Gastroesophageal sphincter (tissue), 4 donors: ENCODE results near the gene OPCML. TPM values are rescaled to one million over a fixed set of nuclear protein-coding genes. Genes with fewer than 3 reads are reported as not detected.

ENCODE experiments used
- ATAC-seq: fragments of 150-250 bp; one replicate; pipeline ENCODE4 v1.9.1; 2016; ENCODE audit warnings: mild to moderate bottlenecking, moderate library complexity
- H3K27ac ChIP-seq, 4 donors: fragments of 200-600 bp; sonication (generic) in 3 of 4; 1 replicate in 3 of 4; 2 replicates in 1 of 4; pipeline ENCODE4 v1.5.1; 2016 to 2019
- H3K27me3 ChIP-seq: fragments of 200-600 bp; sonication (generic); one replicate; pipeline ENCODE4 v1.5.1; 2019
- H3K36me3 ChIP-seq, 2 donors: fragments of 200-600 bp; sonication (generic); one replicate each; pipeline ENCODE4 v1.5.1; 2019; ENCODE audit warnings: control low read depth in 1 of 2
- H3K4me1 ChIP-seq, 3 donors: fragments of 200-600 bp; sonication (generic); 1 replicate in 2 of 3; 2 replicates in 1 of 3; pipeline ENCODE4 v1.5.1; 2016 to 2019; ENCODE audit warnings: control low read depth in 2 of 3
- H3K4me3 ChIP-seq, 2 donors: fragments of 200-600 bp; sonication (generic); one replicate each; pipeline ENCODE4 v1.5.1; 2019; ENCODE audit warnings: mild to moderate bottlenecking in 1 of 2, moderate library complexity in 1 of 2
- H3K9me3 ChIP-seq, 3 donors: fragments of 200-600 bp; sonication (generic); one replicate each; pipeline ENCODE4 v1.5.1; 2017 to 2019; ENCODE audit warnings: control low read depth in 2 of 3
- CTCF ChIP-seq, 4 experiments: fragments of 200-600 bp in 2 of 4; fragments of 450-650 bp in 2 of 4; sonication (generic) in 1 of 4; IDR thresholded peaks; one replicate each; pipeline ENCODE4 v1.5.1; 2017 to 2019; ENCODE audit warnings: antibody characterized with exemption in 4 of 4, mild to moderate bottlenecking in 2 of 4, moderate library complexity in 2 of 4
- EP300 ChIP-seq: sonication (generic); formaldehyde crosslinking; IDR thresholded peaks from one replicate; pipeline ENCODE4 v1.6.1; 2017; ENCODE audit warnings: antibody characterized with exemption, mild to moderate bottlenecking
- POLR2A ChIP-seq, 2 donors: fragments of 450-650 bp; IDR thresholded peaks; one replicate each; pipeline ENCODE4 v1.6.1; 2017; ENCODE audit warnings: antibody characterized with exemption in 2 of 2, mild to moderate bottlenecking in 2 of 2, moderate library complexity in 1 of 2
- POLR2AphosphoS5 ChIP-seq: sonication (generic); formaldehyde crosslinking; IDR thresholded peaks from one replicate; pipeline ENCODE4 v1.6.1; 2017; ENCODE audit warnings: antibody characterized with exemption
- WGBS, 2 donors: methylation state at CpG; one replicate each; pipeline ENCODE4 v1.1.5; 2018; ENCODE audit warnings: low coverage in 1 of 2; 5-methylcytosine and 5-hydroxymethylcytosine counted together
- total RNA-seq, 4 donors: library from RNA; depleted of rRNA; stranded (reverse); fragments of >200 nt; gene quantifications; one replicate each; pipeline ENCODE4 v1.1.0, GENCODE V29; 2016

The OPCML gene
- total RNA-seq, 4 donors from 2014 or later, result 0.13 to 0.93 (median 0.33) TPM

GRCh38 chr11:132714859-132715440, 817.4 kb downstream of the OPCML start:
- no peaks in the 10 kb centered on the region for H3K4me1 ChIP-seq
- no peak overlapping the region for H3K27ac ChIP-seq
- no peak for TF ChIP-seq EP300
- no peak for TF ChIP-seq POLR2AphosphoS5
- TF ChIP-seq CTCF (IDR thresholded peaks at IDR 0.05), result no peak
- TF ChIP-seq POLR2A (IDR thresholded peaks at IDR 0.05), result no peak
- H3K36me3 ChIP-seq, result no peaks in the 10 kb centered on the region
- WGBS, 2 donors, result 64 to 72% methylated on average over 2 to 4 of the region's 4 CpGs
- H3K27me3 ChIP-seq, result peaks cover 24% of the 10 kb centered on the region
- H3K9me3 ChIP-seq, result no peaks in the 10 kb centered on the region
- ATAC-seq, result no peak
- no peak overlapping the region for H3K4me3 ChIP-seq

- Histone ChIP-seq H3K4me3 (no peak overlapping the region), H3K36me3 (no peaks in the 10 kb centered on the region), H3K4me1 (no peaks in the 10 kb centered on the region), H3K27ac (no peak overlapping the region), H3K9me3 (no peaks in the 10 kb centered on the region), H3K27me3 (peaks cover 29% of the 10 kb centered on the region)
- WGBS, 2 donors, result 36 to 70% methylated on average over 5 to 13 of the region's 15 CpGs
- no peak for TF ChIP-seq POLR2A (IDR thresholded peaks at IDR 0.05)
- no peak for TF ChIP-seq CTCF (IDR thresholded peaks at IDR 0.05)
- TF ChIP-seq EP300, result no peak
- no peak for TF ChIP-seq POLR2AphosphoS5
- no peak for ATAC-seq
Observed at GRCh38 chr11:132712466-132712865, 819.8 kb downstream of the OPCML start.

GRCh38 chr11:132704781-132705375, 827.4 kb downstream of the OPCML start:
- Histone ChIP-seq H3K4me1 (no peaks in the 10 kb centered on the region), H3K9me3 (peaks cover 0 to 15% (median 0%) of the 10 kb centered on the region in 3 donors), H3K4me3 (no peak overlapping the region), H3K27me3 (peaks cover 5% of the 10 kb centered on the region), H3K27ac (no peak overlapping the region), H3K36me3 (no peaks in the 10 kb centered on the region)
- WGBS, 2 donors, result 45 to 56% methylated on average over 1 to 3 of the region's 5 CpGs
- no peak for ATAC-seq
- TF ChIP-seq EP300 (no peak), CTCF (IDR thresholded peaks at IDR 0.05) (no peak), POLR2A (IDR thresholded peaks at IDR 0.05) (no peak), POLR2AphosphoS5 (no peak)

GRCh38 chr11:132692891-132693290, 839.4 kb downstream of the OPCML start:
- Histone ChIP-seq H3K27ac (no peak overlapping the region), H3K9me3 (no peaks in the 10 kb centered on the region), H3K4me3 (no peak overlapping the region), H3K36me3 (no peaks in the 10 kb centered on the region), H3K27me3 (no peaks in the 10 kb centered on the region), H3K4me1 (no peaks in the 10 kb centered on the region)
- TF ChIP-seq CTCF (IDR thresholded peaks at IDR 0.05), result no peak
- no peak for TF ChIP-seq EP300
- no peak for TF ChIP-seq POLR2AphosphoS5
- no peak for TF ChIP-seq POLR2A (IDR thresholded peaks at IDR 0.05)
- WGBS, 2 donors, result 33 to 62% methylated on average over 1 of the region's 1 CpG
- ATAC-seq, result no peak
